Body of pancreas (tissue), 4 donors: ENCODE results near the gene MAVS.

Experiments used
- CTCF ChIP-seq, 7 experiments: fragments of 450-650 bp in 4 of 7; fragments of 200-600 bp in 3 of 7; sonication (generic) in 3 of 7; IDR thresholded peaks; one replicate each; pipeline ENCODE4 v1.5.1; 2016 to 2019; ENCODE audit warnings: antibody characterized with exemption in 7 of 7
- POLR2A ChIP-seq, 3 donors: fragments of 450-650 bp; IDR thresholded peaks; one replicate each; pipeline ENCODE4 v1.6.1; 2016; ENCODE audit warnings: antibody characterized with exemption in 3 of 3, mild to moderate bottlenecking in 2 of 3

- no peak for TF ChIP-seq CTCF (IDR thresholded peaks at IDR 0.05)
- no peak for TF ChIP-seq POLR2A (IDR thresholded peaks at IDR 0.05)
These were observed 20.2 kb upstream of the MAVS start for GRCh38 chr20:3826420-3826819.
